Measurements from ENCODE around the gene DAPP1. TPM values are rescaled to one million over a fixed set of nuclear protein-coding genes. Genes with fewer than 3 reads are reported as not detected.

The DAPP1 gene
- total RNA-seq, 1 experiment from 2014 or later, result 7.9 TPM

- no peaks in the 10 kb centered on the region for H3K9me2 ChIP-seq (ENCODE audit: insufficient read depth)
- no peak overlapping the region for H3K4me3 ChIP-seq
- no peaks in the 10 kb centered on the region for H4K20me1 ChIP-seq (ENCODE audit: insufficient read depth)
- POLR2A ChIA-PET (ENCODE audit: unreplicated experiment), result no interaction called here
- no peaks in the 10 kb centered on the region for H3K9me3 ChIP-seq (ENCODE audit: insufficient read depth, low read depth)
- H3K79me2 ChIP-seq (ENCODE audit: low read depth), result 0 out of 2 replicates have a peak, but pooled peaks cover 7% of the 10 kb centered on the region
- peaks cover 6% of the 10 kb centered on the region; the same call in 1 of the 2 replicates for H3K36me3 ChIP-seq (ENCODE audit: low read depth)
- H3F3A ChIP-seq (ENCODE audit: insufficient read depth, low read depth), result no peaks in the 10 kb centered on the region
- H2AFZ ChIP-seq, result no peak overlapping the region
- TF ChIP-seq, protein P1, sequence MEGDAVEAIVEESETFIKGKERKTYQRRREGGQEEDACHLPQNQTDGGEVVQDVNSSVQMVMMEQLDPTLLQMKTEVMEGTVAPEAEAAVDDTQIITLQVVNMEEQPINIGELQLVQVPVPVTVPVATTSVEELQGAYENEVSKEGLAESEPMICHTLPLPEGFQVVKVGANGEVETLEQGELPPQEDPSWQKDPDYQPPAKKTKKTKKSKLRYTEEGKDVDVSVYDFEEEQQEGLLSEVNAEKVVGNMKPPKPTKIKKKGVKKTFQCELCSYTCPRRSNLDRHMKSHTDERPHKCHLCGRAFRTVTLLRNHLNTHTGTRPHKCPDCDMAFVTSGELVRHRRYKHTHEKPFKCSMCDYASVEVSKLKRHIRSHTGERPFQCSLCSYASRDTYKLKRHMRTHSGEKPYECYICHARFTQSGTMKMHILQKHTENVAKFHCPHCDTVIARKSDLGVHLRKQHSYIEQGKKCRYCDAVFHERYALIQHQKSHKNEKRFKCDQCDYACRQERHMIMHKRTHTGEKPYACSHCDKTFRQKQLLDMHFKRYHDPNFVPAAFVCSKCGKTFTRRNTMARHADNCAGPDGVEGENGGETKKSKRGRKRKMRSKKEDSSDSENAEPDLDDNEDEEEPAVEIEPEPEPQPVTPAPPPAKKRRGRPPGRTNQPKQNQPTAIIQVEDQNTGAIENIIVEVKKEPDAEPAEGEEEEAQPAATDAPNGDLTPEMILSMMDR (conservative IDR thresholded peaks at IDR 0.05), result no peak
- no peak for TF ChIP-seq EZH2 (IDR thresholded peaks at IDR 0.05; ENCODE audit: low read depth)
- H3K27me3 ChIP-seq (ENCODE audit: insufficient read depth, low read depth), result no peaks in the 10 kb centered on the region
- DNase-seq, result no peak
- no TSS peak for BruUV-seq (replicated peaks)
- CTCF ChIA-PET, result no interaction called here
- no peak overlapping the region for H3K27ac ChIP-seq
- H3K4me1 ChIP-seq (replicated peaks; ENCODE audit: insufficient read depth), result no peaks in the 10 kb centered on the region
- H3K4me2 ChIP-seq, result no peak overlapping the region
- intact Hi-C loops (cut with micrococcal nuclease; ENCODE audit: unreplicated experiment), result no loop called here
Observed at GRCh38 chr4:99835942-99836341, 19.3 kb downstream of the DAPP1 start.

- Histone ChIP-seq H3K9me2 (ENCODE audit: insufficient read depth) (no peaks in the 10 kb centered on the region), H3K79me2 (ENCODE audit: low read depth) (0 out of 2 replicates have a peak, but pooled peaks cover 2% of the 10 kb centered on the region), H4K20me1 (ENCODE audit: insufficient read depth) (no peaks in the 10 kb centered on the region), H2AFZ (no peak overlapping the region), H3F3A (ENCODE audit: insufficient read depth, low read depth) (no peaks in the 10 kb centered on the region), H3K4me3 (no peak overlapping the region), H3K9me3 (ENCODE audit: insufficient read depth, low read depth) (no peaks in the 10 kb centered on the region), H3K4me2 (no peak overlapping the region), H3K4me1 (replicated peaks; ENCODE audit: insufficient read depth) (no peaks in the 10 kb centered on the region), H3K27ac (no peak overlapping the region), H3K27me3 (ENCODE audit: insufficient read depth, low read depth) (no peaks in the 10 kb centered on the region), H3K36me3 (ENCODE audit: low read depth) (peaks cover 6% of the 10 kb centered on the region; the same call in 1 of the 2 replicates)
- no TSS peak for BruUV-seq (replicated peaks)
- DNase-seq, result no peak
- intact Hi-C loops (cut with micrococcal nuclease; ENCODE audit: unreplicated experiment), result no loop called here
- POLR2A ChIA-PET (ENCODE audit: unreplicated experiment), result interaction anchor here (0.6 kb wide), 1 partner anchor 485 kb away, joined by 20 read pairs; no protein-coding TSS in a partner anchor
- CTCF ChIA-PET, result no interaction called here
- no peak for TF ChIP-seq EZH2 (IDR thresholded peaks at IDR 0.05; ENCODE audit: low read depth)
- TF ChIP-seq, protein P1 (conservative IDR thresholded peaks at IDR 0.05), result no peak
Observed at GRCh38 chr4:99838927-99839326, 22.3 kb downstream of the DAPP1 start.

DNA sequence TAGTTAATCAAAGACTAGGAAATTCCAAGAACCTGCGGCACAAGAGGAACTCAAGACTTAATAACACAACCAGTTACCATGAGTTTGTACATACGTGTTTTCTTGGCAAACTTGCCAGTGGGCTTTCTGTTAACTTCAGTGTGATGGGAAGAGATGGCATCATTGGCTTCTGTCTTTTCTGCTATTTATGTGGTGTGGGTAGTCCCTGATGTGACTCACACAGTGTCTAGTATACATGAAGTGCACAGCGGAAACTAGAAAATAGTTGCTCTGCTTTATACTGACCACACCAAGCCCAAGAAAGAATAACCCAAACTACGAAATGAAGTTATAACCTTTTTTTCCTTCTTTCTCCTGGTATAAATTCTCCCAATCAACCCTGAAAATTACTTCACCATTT lies 24.5 kb downstream of the DAPP1 start:
- H3K27ac ChIP-seq, result no peak overlapping the region
- H3K36me3 ChIP-seq (ENCODE audit: low read depth), result peaks cover 6% of the 10 kb centered on the region; the same call in 1 of the 2 replicates
- no peak overlapping the region for H3K4me2 ChIP-seq
- no peaks in the 10 kb centered on the region for H3K79me2 ChIP-seq (ENCODE audit: low read depth)
- no peaks in the 10 kb centered on the region; the same call in 1 of the 2 replicates for H3K9me2 ChIP-seq (ENCODE audit: insufficient read depth)
- no peaks in the 10 kb centered on the region for H4K20me1 ChIP-seq (ENCODE audit: insufficient read depth)
- BruUV-seq (replicated peaks), result no TSS peak
- H3K4me1 ChIP-seq (replicated peaks; ENCODE audit: insufficient read depth), result no peaks in the 10 kb centered on the region
- H3K27me3 ChIP-seq (ENCODE audit: insufficient read depth, low read depth), result no peaks in the 10 kb centered on the region
- intact Hi-C loops (cut with micrococcal nuclease; ENCODE audit: unreplicated experiment), result no loop called here
- no peaks in the 10 kb centered on the region; the same call in 1 of the 2 replicates for H3F3A ChIP-seq (ENCODE audit: insufficient read depth, low read depth)
- no peak overlapping the region for H2AFZ ChIP-seq
- POLR2A ChIA-PET (ENCODE audit: unreplicated experiment), result no interaction called here
- no peaks in the 10 kb centered on the region for H3K9me3 ChIP-seq (ENCODE audit: insufficient read depth, low read depth)
- no peak for TF ChIP-seq EZH2 (IDR thresholded peaks at IDR 0.05; ENCODE audit: low read depth)
- TF ChIP-seq, protein P1 (conservative IDR thresholded peaks at IDR 0.05), result no peak
- CTCF ChIA-PET, result no interaction called here
- no peak for DNase-seq
- no peak overlapping the region for H3K4me3 ChIP-seq

Data from PC-9 (cell line).